GM18909 (cell line): ENCODE data around the gene TAS2R60.
"Not testable (repeated sequence)": the region's sequence is repeated elsewhere in the genome, so short reads cannot be mapped to it uniquely, and the experiment has no call there.

Source experiments
- ATAC-seq: cut with Tn5 transposase; IDR thresholded peaks from one replicate; pipeline ENCODE4 v1.9.1; 2021; ENCODE audit warnings: mild to moderate bottlenecking; ENCODE audit not compliant: unreplicated experiment, poor library complexity

TAS2R60 gene

GRCh38 chr7:143410521-143411004, 32.7 kb upstream of the TAS2R60 start:
- ATAC-seq = no peak

- no peak for ATAC-seq
Observed at GRCh38 chr7:143411976-143412708, 31.1 kb upstream of the TAS2R60 start.

GRCh38 chr7:143413123-143413522, 30.1 kb upstream of the TAS2R60 start:
- no peak for ATAC-seq

- not testable (repeated sequence) for ATAC-seq
Observed at GRCh38 chr7:143415209-143415608, 28.0 kb upstream of the TAS2R60 start.

GRCh38 chr7:143415742-143416397, 27.4 kb upstream of the TAS2R60 start:
- no peak for ATAC-seq

GRCh38 chr7:143416565-143417149, 26.6 kb upstream of the TAS2R60 start:
- ATAC-seq = peak; percentile 58

- no peak for ATAC-seq
Observed at GRCh38 chr7:143417734-143418383, 25.4 kb upstream of the TAS2R60 start.

GRCh38 chr7:143418681-143419458, 24.4 kb upstream of the TAS2R60 start:
- ATAC-seq = no peak

- ATAC-seq = no peak
Observed at GRCh38 chr7:143419880-143420279, 23.4 kb upstream of the TAS2R60 start.

GRCh38 chr7:143420624-143421023, 22.6 kb upstream of the TAS2R60 start:
- ATAC-seq = not testable (repeated sequence)

GRCh38 chr7:143422033-143422432, 21.2 kb upstream of the TAS2R60 start:
- ATAC-seq = no peak

- ATAC-seq = not testable (repeated sequence)
Observed at GRCh38 chr7:143424476-143424875, 18.8 kb upstream of the TAS2R60 start.

GRCh38 chr7:143426479-143427142, 16.6 kb upstream of the TAS2R60 start:
- no peak for ATAC-seq

GRCh38 chr7:143429770-143430698, 13.2 kb upstream of the TAS2R60 start:
- ATAC-seq = no peak

GRCh38 chr7:143431109-143431508, 12.1 kb upstream of the TAS2R60 start:
- no peak for ATAC-seq

GRCh38 chr7:143433759-143434158, 9.5 kb upstream of the TAS2R60 start:
- no peak for ATAC-seq

GRCh38 chr7:143434660-143435059, 8.6 kb upstream of the TAS2R60 start:
- ATAC-seq = no peak

- ATAC-seq = no peak
Observed at GRCh38 chr7:143435266-143435665, 8.0 kb upstream of the TAS2R60 start.
